GM13976 (cell line): ENCODE results near the gene RCOR1.
"Not testable (repeated sequence)": the region's sequence is repeated elsewhere in the genome, so short reads cannot be mapped to it uniquely, and the experiment has no call there.

ENCODE experiments used
- DNase-seq: peaks from one replicate; pipeline ENCODE4 v3.0.0; 2012; ENCODE audit warnings: low spot score
- CTCF ChIP-seq: IDR thresholded peaks from 2 replicates; pipeline ENCODE4 v1.5.1; 2012; ENCODE audit warnings: borderline replicate concordance, mild to moderate bottlenecking; ENCODE audit not compliant: insufficient read depth; ENCODE audit errors: extremely low read depth, missing control alignments, control extremely low read depth
- in situ Hi-C: fragments of 300-500 bp; cut with MboI; formaldehyde crosslinking; loops from one replicate; pipeline ENCODE4 v1.12.0; 2022; ENCODE audit warnings: low sequenced_read_pairs, mixed read lengths, inconsistent platforms; ENCODE audit not compliant: unreplicated experiment

Gene RCOR1

GRCh38 chr14:102629808-102630350 is 37.4 kb downstream of the RCOR1 start:
- no peak for DNase-seq
- TF ChIP-seq CTCF = no peak
- in situ Hi-C loops = no loop called here

- DNase-seq = no peak
- TF ChIP-seq CTCF = no peak
- in situ Hi-C loops = no loop called here
Observed at GRCh38 chr14:102630405-102630804, 38.0 kb downstream of the RCOR1 start.

DNA sequence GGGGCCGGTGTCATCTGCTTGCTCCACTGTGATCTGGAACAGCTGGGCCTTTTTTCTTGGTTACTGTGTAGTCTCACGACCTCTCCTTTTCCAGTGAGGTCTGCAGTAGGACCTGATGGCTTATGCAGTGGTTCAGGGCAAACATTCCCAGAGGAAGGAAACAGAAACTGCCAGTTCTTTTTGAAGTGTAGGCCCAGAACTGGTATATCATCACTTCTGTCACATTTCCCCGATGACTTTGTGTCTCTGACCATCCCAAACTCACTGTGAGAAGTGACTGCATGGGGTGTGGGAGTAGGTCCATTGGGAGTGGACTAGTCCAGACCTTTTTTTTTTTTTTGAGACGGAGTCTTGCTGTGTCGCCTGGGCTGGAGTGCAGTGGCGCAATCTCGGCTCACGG is 38.4 kb downstream of the RCOR1 start:
- in situ Hi-C loops = no loop called here
- TF ChIP-seq CTCF = no peak
- DNase-seq = no peak

DNA sequence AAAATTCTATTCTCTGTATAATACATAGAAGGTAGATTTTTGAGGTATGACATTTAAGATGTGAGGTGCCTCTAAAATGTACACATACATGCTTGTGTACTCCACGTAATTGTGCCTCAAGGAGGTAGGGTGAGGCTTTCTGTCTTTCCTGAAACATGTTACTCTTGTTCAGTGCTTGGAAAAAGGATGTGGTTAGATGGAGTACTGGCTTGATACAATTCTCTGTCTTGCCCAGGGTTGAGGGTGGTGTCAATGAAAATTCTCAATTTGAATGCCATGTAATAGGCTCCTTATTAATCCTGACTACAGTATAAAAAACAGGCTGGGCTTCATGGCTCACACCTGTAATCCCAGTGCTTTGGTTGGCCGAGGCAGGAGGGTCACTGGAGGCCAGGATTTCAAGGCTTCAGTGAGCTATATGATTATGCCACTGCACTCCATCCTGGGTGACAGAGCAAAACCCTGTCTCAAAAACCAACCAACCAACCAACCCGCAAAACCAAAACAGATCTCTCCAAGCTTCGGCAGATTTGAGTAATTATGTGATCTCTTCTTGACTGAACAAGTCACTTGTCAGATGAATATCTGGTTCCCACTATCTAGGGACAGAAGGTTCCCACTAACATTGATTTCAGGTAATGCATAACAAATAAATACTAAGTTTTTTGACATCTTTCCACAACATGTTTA is 41.6 kb downstream of the RCOR1 start:
- TF ChIP-seq CTCF = no peak
- no peak for DNase-seq
- in situ Hi-C loops = no loop called here

- DNase-seq, in situ Hi-C loops: not testable (repeated sequence)
Observed at GRCh38 chr14:102639611-102640010, 47.2 kb downstream of the RCOR1 start.

DNA sequence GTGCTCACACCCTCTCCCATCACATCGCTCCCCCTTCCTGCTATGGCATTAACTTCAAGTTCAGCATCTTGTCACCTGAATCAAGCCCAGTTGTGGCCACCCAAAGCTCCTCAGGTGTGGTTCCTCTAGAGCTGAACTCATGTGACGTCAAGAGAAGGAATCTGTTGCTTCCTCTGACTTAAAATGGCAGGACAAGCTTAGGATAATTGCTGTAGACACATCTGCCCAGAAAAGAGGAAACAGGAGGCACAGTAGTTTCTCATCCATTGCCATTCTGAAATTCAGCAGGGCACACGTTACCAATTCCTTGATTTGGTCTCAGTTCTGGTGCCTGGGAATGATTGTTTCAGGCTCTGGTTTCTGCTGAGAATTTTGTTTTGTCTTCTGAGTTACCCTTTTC is 52.1 kb downstream of the RCOR1 start:
- no peak for DNase-seq
- in situ Hi-C loops = no loop called here
- TF ChIP-seq CTCF = no peak

DNA sequence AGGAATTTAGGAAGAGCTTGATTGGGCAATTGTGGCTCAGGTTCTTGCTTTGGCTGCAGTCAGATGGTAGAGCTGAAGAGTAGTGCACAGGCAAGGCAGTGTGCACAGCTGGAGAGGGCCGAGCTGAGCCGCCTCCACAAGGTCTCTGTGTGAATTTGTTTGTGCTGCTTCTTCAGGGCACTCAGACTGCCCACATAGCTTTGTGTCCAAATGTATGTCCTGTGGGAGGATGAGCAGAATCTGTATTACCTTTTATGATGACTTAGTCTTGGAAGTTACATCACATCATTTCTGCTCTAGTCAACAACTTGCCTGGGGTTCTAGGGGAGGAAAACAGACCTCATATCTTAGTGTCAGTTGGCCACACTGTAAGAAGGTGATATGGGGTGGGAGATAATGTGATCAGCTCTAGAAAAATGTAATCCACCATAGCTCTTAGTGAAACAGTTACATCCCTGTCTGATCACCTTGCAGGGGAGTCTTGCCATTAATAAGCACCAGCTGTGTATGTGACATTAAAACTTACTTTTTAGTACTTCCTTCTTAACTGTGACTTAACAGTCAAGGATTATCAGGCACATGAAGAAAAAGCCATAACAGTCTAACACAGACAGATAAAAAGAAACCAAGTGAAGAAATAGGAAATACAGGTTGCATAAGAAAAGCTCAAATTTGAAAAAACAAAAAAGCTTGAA is 53.4 kb downstream of the RCOR1 start:
- DNase-seq = no peak
- in situ Hi-C loops = no loop called here
- TF ChIP-seq CTCF = no peak
